Upper lobe of left lung (tissue), 6 donors: ENCODE measurements around the gene RAB42. TPM values are rescaled to one million over a fixed set of nuclear protein-coding genes. Genes with fewer than 3 reads are reported as not detected.
A peak's percentile ranks its signal among the peaks of the same experiment; 100 is the strongest.

Experiments used
- ATAC-seq, 2 donors: fragments of 200-7000 bp; cut with Tn5 transposase; one replicate each; pipeline ENCODE4 v1.9.1; 2022; ENCODE audit warnings: mild to moderate bottlenecking in 2 of 2, moderate library complexity in 2 of 2; ENCODE audit not compliant: low FRiP score in 2 of 2
- DNase-seq, 2 donors: peaks; one replicate each; pipeline ENCODE4 v3.0.0-alpha.2; 2019 to 2020
- H3K27ac ChIP-seq, 4 donors: fragments of 200-600 bp; sonication (generic); one replicate each; pipeline ENCODE4 v1.5.1; 2016 to 2019
- H3K27me3 ChIP-seq, 4 donors: fragments of 200-600 bp; sonication (generic); one replicate each; pipeline ENCODE4 v1.5.1; 2017 to 2019
- H3K36me3 ChIP-seq, 4 donors: fragments of 200-600 bp; sonication (generic); one replicate each; pipeline ENCODE4 v1.5.1; 2016 to 2019
- H3K4me1 ChIP-seq, 4 donors: fragments of 200-600 bp; sonication (generic); one replicate each; pipeline ENCODE4 v1.5.1; 2018 to 2019
- H3K4me3 ChIP-seq, 4 donors: fragments of 200-600 bp; sonication (generic); one replicate each; pipeline ENCODE4 v1.5.1; 2017 to 2019; ENCODE audit warnings: mild to moderate bottlenecking in 2 of 4, moderate library complexity in 1 of 4
- H3K9me3 ChIP-seq, 4 donors: fragments of 200-600 bp; sonication (generic); one replicate each; pipeline ENCODE4 v1.5.1; 2018 to 2019
- EP300 ChIP-seq, 4 donors: sonication (generic); formaldehyde crosslinking; IDR thresholded peaks; one replicate each; pipeline ENCODE4 v1.5.1; 2017; ENCODE audit warnings: antibody characterized with exemption in 4 of 4, control low read depth in 2 of 4
- POLR2A ChIP-seq, 4 donors: fragments of 450-650 bp; IDR thresholded peaks; one replicate each; pipeline ENCODE4 v1.5.1; 2016 to 2017; ENCODE audit warnings: antibody characterized with exemption in 4 of 4, mild to moderate bottlenecking in 2 of 4
- POLR2AphosphoS5 ChIP-seq, 2 donors: sonication (generic); formaldehyde crosslinking; IDR thresholded peaks; one replicate each; pipeline ENCODE4 v1.5.1; 2017; ENCODE audit warnings: antibody characterized with exemption in 2 of 2
- WGBS, 2 donors: methylation state at CpG; one replicate each; pipeline ENCODE4 v1.1.5; 2017 to 2018; 5-methylcytosine and 5-hydroxymethylcytosine counted together
- total RNA-seq, 6 donors: library from RNA; depleted of rRNA in 4 of 6; stranded (reverse); fragments of >200 nt in 4 of 6; gene quantifications; one replicate each; pipeline versions ENCODE4 v1.1.0 to v1.2.1, GENCODE V29; 2016 to 2021
- TF ChIP-seq, protein P1 (sequence below), 6 experiments: fragments of 450-650 bp in 4 of 6; fragments of 200-600 bp in 2 of 6; sonication (generic) in 2 of 6; IDR thresholded peaks; one replicate each; pipeline ENCODE4 v1.5.1; 2016 to 2019; ENCODE audit warnings: antibody characterized with exemption in 6 of 6
- donor health status: DM: no; HTN: no; CAD: no; lungs with moderate emphysema.
- donor health status: DM: no; HTN: yes; CAD: no; lungs with severe emphysema.

The RAB42 gene
- total RNA-seq, 6 donors from 2014 or later = 3.9 to 13.7 (median 9.8) TPM

DNA sequence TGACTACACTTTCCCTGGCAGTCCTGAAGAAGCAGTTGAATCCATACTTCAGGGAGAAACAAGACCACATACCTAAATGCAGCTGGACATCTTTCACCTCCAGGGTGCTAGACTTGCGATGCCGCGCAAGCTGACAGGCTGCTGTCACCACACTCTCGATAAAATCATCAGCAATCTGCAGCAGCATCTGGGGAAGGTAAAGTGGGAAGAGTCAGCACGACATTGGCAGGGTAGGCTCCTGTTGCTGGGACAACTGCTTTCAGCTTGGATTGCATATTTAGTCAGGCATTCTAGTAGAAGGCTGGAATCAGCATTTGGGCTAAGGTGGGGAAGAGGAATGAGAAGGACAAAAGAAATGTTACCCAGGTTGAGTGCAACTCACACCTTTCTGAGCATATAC lies 21.1 kb downstream of the RAB42 start:
- Histone ChIP-seq H3K9me3 (no peaks in the 10 kb centered on the region), H3K4me1 (no peaks in the 10 kb centered on the region), H3K4me3 (no peak overlapping the region), H3K27ac (no peak overlapping the region), H3K27me3 (no peaks in the 10 kb centered on the region), H3K36me3 (peaks cover 9 to 97% (median 76%) of the 10 kb centered on the region in 4 donors)
- DNase-seq (no peak), ATAC-seq (no peak)
- WGBS, 2 donors = 91 to 95% methylated on average over 5 of the region's 5 CpGs
- TF ChIP-seq EP300 (IDR thresholded peaks at IDR 0.05) (no peak), POLR2A (IDR thresholded peaks at IDR 0.05) (no peak), POLR2AphosphoS5 (IDR thresholded peaks at IDR 0.05) (no peak)
- TF ChIP-seq, protein P1, sequence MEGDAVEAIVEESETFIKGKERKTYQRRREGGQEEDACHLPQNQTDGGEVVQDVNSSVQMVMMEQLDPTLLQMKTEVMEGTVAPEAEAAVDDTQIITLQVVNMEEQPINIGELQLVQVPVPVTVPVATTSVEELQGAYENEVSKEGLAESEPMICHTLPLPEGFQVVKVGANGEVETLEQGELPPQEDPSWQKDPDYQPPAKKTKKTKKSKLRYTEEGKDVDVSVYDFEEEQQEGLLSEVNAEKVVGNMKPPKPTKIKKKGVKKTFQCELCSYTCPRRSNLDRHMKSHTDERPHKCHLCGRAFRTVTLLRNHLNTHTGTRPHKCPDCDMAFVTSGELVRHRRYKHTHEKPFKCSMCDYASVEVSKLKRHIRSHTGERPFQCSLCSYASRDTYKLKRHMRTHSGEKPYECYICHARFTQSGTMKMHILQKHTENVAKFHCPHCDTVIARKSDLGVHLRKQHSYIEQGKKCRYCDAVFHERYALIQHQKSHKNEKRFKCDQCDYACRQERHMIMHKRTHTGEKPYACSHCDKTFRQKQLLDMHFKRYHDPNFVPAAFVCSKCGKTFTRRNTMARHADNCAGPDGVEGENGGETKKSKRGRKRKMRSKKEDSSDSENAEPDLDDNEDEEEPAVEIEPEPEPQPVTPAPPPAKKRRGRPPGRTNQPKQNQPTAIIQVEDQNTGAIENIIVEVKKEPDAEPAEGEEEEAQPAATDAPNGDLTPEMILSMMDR (IDR thresholded peaks at IDR 0.05) = no peak

DNA sequence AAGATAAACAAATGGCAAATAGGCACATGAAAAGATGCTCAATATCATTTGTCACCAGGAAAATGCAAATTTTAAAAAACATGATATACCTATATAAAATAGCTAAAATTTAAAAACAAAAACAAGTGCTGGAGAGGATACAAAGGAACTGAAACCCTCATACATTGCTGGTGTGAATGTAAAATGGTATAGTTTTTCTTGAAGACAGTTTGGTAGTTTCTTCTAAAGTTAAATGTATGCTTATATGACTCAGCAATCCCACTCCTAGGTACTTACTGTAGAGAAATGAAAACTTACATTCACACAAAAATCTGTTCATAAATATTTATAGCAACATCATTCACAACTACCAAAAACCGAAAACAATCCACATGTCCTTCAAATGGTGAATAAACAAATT lies 39.6 kb downstream of the RAB42 start:
- TF ChIP-seq POLR2A (IDR thresholded peaks at IDR 0.05) (no peak), POLR2AphosphoS5 (IDR thresholded peaks at IDR 0.05) (no peak), EP300 (IDR thresholded peaks at IDR 0.05) (no peak)
- TF ChIP-seq, protein P1 (IDR thresholded peaks at IDR 0.05) = no peak
- no peak for DNase-seq
- H3K4me3 ChIP-seq = no peak overlapping the region
- no peaks in the 10 kb centered on the region for H3K27me3 ChIP-seq
- no peaks in the 10 kb centered on the region for H3K4me1 ChIP-seq
- H3K27ac ChIP-seq = no peak overlapping the region
- no peak for ATAC-seq
- WGBS, 2 donors = 92% methylated on average over 1 of the region's 1 CpG
- H3K36me3 ChIP-seq = no peaks in the 10 kb centered on the region
- no peaks in the 10 kb centered on the region for H3K9me3 ChIP-seq

DNA sequence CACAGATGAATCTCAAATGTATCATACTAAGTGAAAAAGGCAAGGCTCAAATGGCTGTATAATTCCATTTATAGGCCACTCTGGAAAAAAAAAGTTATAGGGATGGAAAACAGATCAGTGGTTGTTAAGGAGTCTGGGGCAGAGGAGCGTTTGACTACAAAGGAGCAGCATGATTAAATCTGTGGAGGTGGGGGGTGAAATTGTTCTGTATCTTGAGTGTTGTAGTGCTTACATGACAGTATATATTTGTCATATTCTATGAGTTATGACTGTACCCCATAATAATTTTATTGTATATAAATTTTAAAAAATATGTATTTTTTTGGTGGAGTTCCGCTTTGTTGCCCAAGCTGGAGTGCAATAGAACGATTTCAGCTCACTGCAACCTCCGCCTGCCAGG lies 40.5 kb downstream of the RAB42 start:
- 96 to 97% methylated on average over 4 of the region's 4 CpGs for WGBS, 2 donors
- TF ChIP-seq POLR2AphosphoS5 (IDR thresholded peaks at IDR 0.05) (no peak), POLR2A (IDR thresholded peaks at IDR 0.05) (no peak), EP300 (IDR thresholded peaks at IDR 0.05) (no peak)
- TF ChIP-seq, protein P1 (IDR thresholded peaks at IDR 0.05) = no peak
- Histone ChIP-seq H3K4me3 (no peak overlapping the region), H3K4me1 (no peaks in the 10 kb centered on the region), H3K27me3 (no peaks in the 10 kb centered on the region), H3K27ac (no peak overlapping the region), H3K9me3 (no peaks in the 10 kb centered on the region), H3K36me3 (no peaks in the 10 kb centered on the region)
- ATAC-seq (no peak), DNase-seq (no peak)

- no peak overlapping the region for H3K4me3 ChIP-seq
- no peaks in the 10 kb centered on the region for H3K27me3 ChIP-seq
- ATAC-seq (no peak), DNase-seq (no peak)
- H3K36me3 ChIP-seq = no peaks in the 10 kb centered on the region
- TF ChIP-seq, protein P1 (IDR thresholded peaks at IDR 0.05) = no peak
- TF ChIP-seq POLR2AphosphoS5 (IDR thresholded peaks at IDR 0.05) (no peak), POLR2A (IDR thresholded peaks at IDR 0.05) (no peak), EP300 (IDR thresholded peaks at IDR 0.05) (no peak)
- WGBS, 2 donors = 95 to 100% methylated on average over 1 of the region's 1 CpG
- no peak overlapping the region for H3K27ac ChIP-seq
- no peaks in the 10 kb centered on the region for H3K9me3 ChIP-seq
- peaks cover 20 to 35% (median 27%) of the 10 kb centered on the region in 4 donors for H3K4me1 ChIP-seq
These were observed 48.7 kb downstream of the RAB42 start for GRCh38 chr1:28640766-28641165.

DNA sequence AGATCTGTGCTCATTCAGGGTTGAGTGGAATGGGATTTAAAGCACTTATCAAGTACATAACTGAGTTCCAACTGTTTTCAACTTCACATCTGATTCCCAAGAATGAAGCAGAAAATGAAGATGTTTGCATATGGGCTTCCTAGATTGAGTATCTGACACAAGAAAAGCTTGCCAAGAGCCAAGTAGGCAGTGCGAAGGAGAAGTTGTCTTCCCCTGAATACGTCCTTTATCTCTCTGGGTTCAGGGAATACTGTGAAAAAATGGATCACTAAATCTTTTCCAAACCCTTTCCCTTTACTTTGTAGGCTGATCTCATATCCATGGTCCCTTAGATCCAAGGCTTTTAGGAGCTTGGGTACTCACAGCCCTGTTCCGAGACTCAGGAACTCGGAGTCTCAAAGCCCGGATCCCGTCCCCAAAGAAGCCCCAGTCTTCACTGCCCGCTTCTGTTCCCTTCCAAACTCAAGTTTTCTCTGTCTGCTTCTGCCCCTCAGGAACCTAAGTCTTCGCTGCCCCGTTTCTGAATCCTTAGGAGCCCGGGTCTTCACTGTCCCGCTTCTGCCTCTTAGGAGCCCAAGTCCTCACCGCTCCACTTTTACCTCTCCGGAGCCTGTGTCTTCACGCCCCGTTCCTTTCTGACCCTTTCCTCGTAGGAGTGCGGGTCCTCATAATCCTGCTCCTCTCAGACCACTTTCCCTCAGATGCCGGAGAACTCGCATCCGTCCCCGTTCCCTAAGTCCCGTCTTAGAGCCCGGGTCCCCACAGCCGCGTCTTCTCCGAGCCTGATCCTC lies 50.2 kb downstream of the RAB42 start:
- TF ChIP-seq POLR2AphosphoS5 (IDR thresholded peaks at IDR 0.05) (no peak), POLR2A (IDR thresholded peaks at IDR 0.05) (no peak), EP300 (IDR thresholded peaks at IDR 0.05) (no peak)
- TF ChIP-seq, protein P1 (IDR thresholded peaks at IDR 0.05) = no peak
- Histone ChIP-seq H3K9me3 (no peaks in the 10 kb centered on the region), H3K27me3 (no peaks in the 10 kb centered on the region), H3K27ac (peak overlapping the region; percentile 88 to 97 (median 94)), H3K4me3 (peak overlapping the region; percentile 70 to 86 (median 81)), H3K36me3 (no peaks in the 10 kb centered on the region), H3K4me1 (peaks cover 20 to 36% (median 28%) of the 10 kb centered on the region in 4 donors)
- WGBS, 2 donors = 0 to 1% methylated on average over 26 of the region's 26 CpGs
- peak; percentile 7 to 34 for ATAC-seq
- DNase-seq = no peak
